Neural cell (in vitro differentiated cells): Measurements from ENCODE around the gene MAML2.

ENCODE experiments used
- CTCF ChIP-seq: fragments of 450-650 bp; IDR thresholded peaks from 2 replicates; pipeline ENCODE4 v1.5.1; 2014; ENCODE audit warnings: antibody characterized with exemption, mild to moderate bottlenecking, moderate library complexity; ENCODE audit not compliant: poor library complexity, severe bottlenecking
- EP300 ChIP-seq: fragments of 450-650 bp; conservative IDR thresholded peaks from 2 replicates; pipeline ENCODE4 v1.6.1; 2014; ENCODE audit warnings: antibody characterized with exemption, mild to moderate bottlenecking, moderate library complexity; ENCODE audit not compliant: poor library complexity, severe bottlenecking
- EZH2 ChIP-seq: fragments of 200-600, 300-800 bp; shearing (Covaris generic), sonication (generic); IDR thresholded peaks from 2 replicates; pipeline ENCODE4 v1.6.1; 2014; ENCODE audit warnings: antibody characterized with exemption, low read length, borderline replicate concordance, mild to moderate bottlenecking; ENCODE audit not compliant: insufficient read depth, poor library complexity, severe bottlenecking
- MXI1 ChIP-seq: fragments of 450-650 bp; conservative IDR thresholded peaks from 2 replicates; pipeline ENCODE4 v1.6.1; 2014; ENCODE audit warnings: antibody characterized with exemption, mild to moderate bottlenecking; ENCODE audit not compliant: poor library complexity, severe bottlenecking
- POLR2AphosphoS5 ChIP-seq: IDR thresholded peaks from 2 replicates; pipeline ENCODE4 v1.6.1; 2012
- RAD21 ChIP-seq: fragments of 450-650 bp; conservative IDR thresholded peaks from 2 replicates; pipeline ENCODE4 v1.6.1; 2014; ENCODE audit warnings: antibody characterized with exemption, mild to moderate bottlenecking, moderate library complexity
- REST ChIP-seq: IDR thresholded peaks from 2 replicates; pipeline ENCODE4 v1.6.1; 2012; ENCODE audit warnings: borderline replicate concordance
- SMC3 ChIP-seq: fragments of 450-650 bp; conservative IDR thresholded peaks from 2 replicates; pipeline ENCODE4 v1.6.1; 2014; ENCODE audit warnings: antibody characterized with exemption, mild to moderate bottlenecking, moderate library complexity; ENCODE audit not compliant: poor library complexity
- TAF1 ChIP-seq: IDR thresholded peaks from 2 replicates; pipeline ENCODE4 v1.6.1; 2012; ENCODE audit warnings: low read depth

- TF ChIP-seq POLR2AphosphoS5: no peak
- no peak for TF ChIP-seq RAD21
- no peak for TF ChIP-seq CTCF
- no peak for TF ChIP-seq EZH2
- no peak for TF ChIP-seq SMC3
- no peak for TF ChIP-seq EP300
- no peak for TF ChIP-seq MXI1
- no peak for TF ChIP-seq TAF1
- TF ChIP-seq REST: no peak
These were observed 13.9 kb upstream of the MAML2 start for GRCh38 chr11:96356848-96357247.
